Psoas muscle (tissue), 8 donors: ENCODE results near the gene PALLD. TPM values are rescaled to one million over a fixed set of nuclear protein-coding genes. Genes with fewer than 3 reads are reported as not detected.

Source experiments
- ATAC-seq, 4 donors: fragments of 200-7000 bp; cut with Tn5 transposase; one replicate each; pipeline ENCODE4 v1.9.1; 2020; ENCODE audit warnings: moderate library complexity in 3 of 4, mild to moderate bottlenecking in 2 of 4
- DNase-seq, 2 donors: peaks; one replicate each; pipeline ENCODE4 v3.0.0-alpha.2; 2020
- H3K27ac ChIP-seq: fragments of 200-600 bp; one replicate; pipeline ENCODE4 v1.8.0; 2022
- H3K27me3 ChIP-seq, 3 donors: fragments of 200-600 bp in 1 of 3; one replicate each; pipeline versions ENCODE4 v1.6.1 to v1.8.0; 2013 to 2022; ENCODE audit warnings: low read length in 2 of 3, mild to moderate bottlenecking in 2 of 3, moderate library complexity in 1 of 3; ENCODE audit not compliant: insufficient read depth in 3 of 3
- H3K36me3 ChIP-seq, 2 donors: fragments of 200-600 bp in 1 of 2; one replicate each; pipeline versions ENCODE4 v1.6.1 to v1.8.0; 2013 to 2022; ENCODE audit warnings: low read depth in 1 of 2, mild to moderate bottlenecking in 1 of 2, moderate library complexity in 1 of 2; ENCODE audit not compliant: insufficient read depth in 1 of 2
- H3K4me1 ChIP-seq: fragments of 200-600 bp; one replicate; pipeline ENCODE4 v1.8.0; 2022
- H3K4me3 ChIP-seq: fragments of 200-600 bp; one replicate; pipeline ENCODE4 v1.8.0; 2022; ENCODE audit warnings: mild to moderate bottlenecking
- H3K9me3 ChIP-seq: fragments of 200-600 bp; one replicate; pipeline ENCODE4 v1.8.0; 2022
- WGBS, 3 donors: extraction: QIAGEN DNeasy Blood & Tissue Kit; methylation state at CpG; one replicate each; pipeline versions ENCODE4 v1.1.6 to v1.1.7; 2013; 5-methylcytosine and 5-hydroxymethylcytosine counted together
- intact Hi-C, 2 donors: fragments of 100-400 bp; cut with DNase I; formaldehyde crosslinking; loops; one replicate each; pipeline versions ENCODE4 v1.11.0 to v1.14.2; 2022
- polyA plus RNA-seq, 3 donors: library from polyadenylated mRNA; stranded (reverse); fragments of 200-250 nt; gene quantifications; one replicate each; pipeline ENCODE4 v1.2.3, GENCODE V29; 2013
- total RNA-seq, 4 donors: library from RNA; stranded (reverse); fragmentation: NEBNext Ultra II Directional in 2 of 4; extraction: Animal tissue kit (Norgen Biotek cat#: 25700) in 2 of 4; gene quantifications; one replicate each; pipeline versions ENCODE4 v1.2.1 to v1.2.4, GENCODE V29; 2021 to 2023
- TF ChIP-seq, protein P1 (sequence below): fragments of 200-600 bp; IDR thresholded peaks from one replicate; pipeline ENCODE4 v1.8.0; 2022; ENCODE audit warnings: antibody characterized with exemption
- donor health status: healthy with polysubstance abuse.
- donor health status: DM: no; HTN: no; CAD: no; lungs with moderate emphysema.
- donor health status: Bipolar disorder and iron deficiency.
- donor health status: healthy.
- donor health status: DM: yes; HTN: yes; CAD: no.
- donor health status: DM: no; HTN: no; CAD: no.
- donor health status: DM: no; HTN: no; CAD: no.
- donor health status: DM: yes; HTN: yes; CAD: no.

PALLD gene
- total and polyA plus RNA-seq, 7 donors = 19.2 to 245 (median 168) TPM

- intact Hi-C loops = loop anchor here in 1 of 2 donors (5.0 kb wide), 1 partner anchor 114 kb away; no protein-coding TSS in a partner anchor
- peak overlapping the region; percentile 77 for H3K27ac ChIP-seq
- TF ChIP-seq, protein P1, sequence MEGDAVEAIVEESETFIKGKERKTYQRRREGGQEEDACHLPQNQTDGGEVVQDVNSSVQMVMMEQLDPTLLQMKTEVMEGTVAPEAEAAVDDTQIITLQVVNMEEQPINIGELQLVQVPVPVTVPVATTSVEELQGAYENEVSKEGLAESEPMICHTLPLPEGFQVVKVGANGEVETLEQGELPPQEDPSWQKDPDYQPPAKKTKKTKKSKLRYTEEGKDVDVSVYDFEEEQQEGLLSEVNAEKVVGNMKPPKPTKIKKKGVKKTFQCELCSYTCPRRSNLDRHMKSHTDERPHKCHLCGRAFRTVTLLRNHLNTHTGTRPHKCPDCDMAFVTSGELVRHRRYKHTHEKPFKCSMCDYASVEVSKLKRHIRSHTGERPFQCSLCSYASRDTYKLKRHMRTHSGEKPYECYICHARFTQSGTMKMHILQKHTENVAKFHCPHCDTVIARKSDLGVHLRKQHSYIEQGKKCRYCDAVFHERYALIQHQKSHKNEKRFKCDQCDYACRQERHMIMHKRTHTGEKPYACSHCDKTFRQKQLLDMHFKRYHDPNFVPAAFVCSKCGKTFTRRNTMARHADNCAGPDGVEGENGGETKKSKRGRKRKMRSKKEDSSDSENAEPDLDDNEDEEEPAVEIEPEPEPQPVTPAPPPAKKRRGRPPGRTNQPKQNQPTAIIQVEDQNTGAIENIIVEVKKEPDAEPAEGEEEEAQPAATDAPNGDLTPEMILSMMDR = no peak
- H3K9me3 ChIP-seq = no peaks in the 10 kb centered on the region
- no peak overlapping the region for H3K4me3 ChIP-seq
- H3K4me1 ChIP-seq = peaks cover 72% of the 10 kb centered on the region
- ATAC-seq (peak in 1 of 4 donors; percentile 9), DNase-seq (no peak)
- WGBS, 3 donors = 36 to 56% (median 48%) methylated on average over 3 of the region's 3 CpGs
- H3K27me3 ChIP-seq = no peaks in the 10 kb centered on the region
- no peaks in the 10 kb centered on the region for H3K36me3 ChIP-seq
Observed at GRCh38 chr4:168636506-168637196, 139.8 kb downstream of the PALLD start.

DNA sequence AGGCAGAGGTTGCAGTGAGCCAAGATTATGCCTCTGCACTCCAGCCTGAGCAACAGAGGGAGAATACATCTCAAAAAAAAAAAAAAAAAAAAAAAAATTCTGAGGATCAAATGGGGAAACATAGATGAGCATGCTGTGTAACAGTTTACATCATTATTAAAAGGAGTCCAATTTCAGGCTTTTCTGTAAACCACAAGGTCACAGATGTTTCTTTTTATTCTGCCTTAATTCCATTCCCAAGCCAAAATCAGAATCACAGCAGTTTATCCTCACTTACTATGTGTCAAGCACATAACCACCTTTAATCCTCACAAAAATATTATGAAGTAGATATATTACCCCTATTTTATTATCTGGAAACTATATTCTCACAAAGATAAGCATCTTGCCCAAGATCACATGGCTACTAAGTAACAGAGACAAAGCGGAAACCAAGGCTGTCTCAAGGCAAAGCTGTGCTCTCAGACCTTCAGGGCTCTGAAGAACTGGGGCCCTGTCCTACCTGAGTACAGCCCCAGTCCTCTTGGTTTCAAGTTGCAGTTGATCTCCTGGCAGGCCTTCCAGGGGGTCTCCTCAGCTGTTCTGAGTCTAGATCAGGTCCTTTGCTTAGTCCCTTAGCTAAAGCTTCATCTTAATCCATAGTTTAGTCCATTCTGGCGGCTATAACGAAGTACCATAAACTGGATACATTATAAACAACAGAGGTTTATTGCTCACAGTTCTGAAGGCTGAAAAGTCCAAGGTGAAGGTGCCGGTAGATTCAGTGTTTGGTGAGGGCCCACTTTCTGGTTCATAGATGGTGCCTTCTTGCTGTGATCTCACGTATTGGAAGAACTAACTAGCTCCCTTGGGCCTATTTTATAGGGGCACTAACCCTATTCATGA is 141.3 kb downstream of the PALLD start:
- 76 to 96% (median 87%) methylated on average over 5 of the region's 5 CpGs for whole genome bisulfite sequencing, 3 donors
- no peaks in the 10 kb centered on the region for H3K9me3 ChIP-seq
- peak overlapping the region; percentile 77 for H3K27ac ChIP-seq
- ATAC-seq (no peak), DNase-seq (no peak)
- H3K27me3 ChIP-seq = no peaks in the 10 kb centered on the region
- intact Hi-C loops = loop anchor here in 1 of 2 donors (5.0 kb wide), 1 partner anchor 116 kb away; no protein-coding TSS in a partner anchor
- peaks cover 77% of the 10 kb centered on the region for H3K4me1 ChIP-seq
- no peak overlapping the region for H3K4me3 ChIP-seq
- H3K36me3 ChIP-seq = no peaks in the 10 kb centered on the region
- TF ChIP-seq, protein P1 = no peak

- H3K27ac ChIP-seq = peak overlapping the region; percentile 53
- peaks cover 71% of the 10 kb centered on the region for H3K4me1 ChIP-seq
- no peaks in the 10 kb centered on the region for H3K36me3 ChIP-seq
- 22 to 49% (median 30%) methylated on average over 8 of the region's 8 CpGs for WGBS, 3 donors
- DNase-seq (no peak), ATAC-seq (peak in 3 of 4 donors; percentile 30 to 57 (median 40))
- H3K27me3 ChIP-seq = no peaks in the 10 kb centered on the region
- TF ChIP-seq, protein P1 = no peak
- intact Hi-C loops = loop anchor here in 1 of 2 donors (5.0 kb wide), 1 partner anchor 118 kb away; no protein-coding TSS in a partner anchor
- no peaks in the 10 kb centered on the region for H3K9me3 ChIP-seq
- H3K4me3 ChIP-seq = no peak overlapping the region
Observed at GRCh38 chr4:168639914-168640313, 143.1 kb downstream of the PALLD start.

DNA sequence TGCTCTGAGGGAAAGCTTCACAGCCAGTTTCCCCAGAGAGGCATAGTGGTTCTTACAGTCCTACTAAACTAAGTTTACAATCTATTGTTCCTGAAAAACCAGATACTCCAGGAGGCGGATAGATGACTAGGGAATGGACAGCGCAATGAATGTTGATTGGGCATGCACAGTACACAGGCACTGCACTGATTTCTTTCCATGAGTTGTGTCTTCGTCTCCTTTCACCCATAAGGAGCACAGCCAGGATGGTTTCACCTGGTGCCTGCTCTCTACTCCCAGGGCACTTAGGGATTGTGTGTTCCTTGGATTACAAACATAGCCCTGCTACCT is 144.9 kb downstream of the PALLD start:
- ATAC-seq = peak; percentile 15 to 39 (median 26)
- 74 to 85% (median 75%) methylated on average over 3 of the region's 3 CpGs for WGBS, 3 donors
- H3K36me3 ChIP-seq = no peaks in the 10 kb centered on the region
- no peaks in the 10 kb centered on the region for H3K27me3 ChIP-seq
- TF ChIP-seq, protein P1 = no peak
- H3K27ac ChIP-seq = peak overlapping the region; percentile 53
- H3K9me3 ChIP-seq = no peaks in the 10 kb centered on the region
- no peak for DNase-seq
- no peak overlapping the region for H3K4me3 ChIP-seq
- H3K4me1 ChIP-seq = peaks cover 59% of the 10 kb centered on the region
- intact Hi-C loops = no loop called here
